Progenitor cell of endocrine pancreas (in vitro differentiated cells): Measurements from ENCODE around the gene FAM3A. TPM values are rescaled to one million over a fixed set of nuclear protein-coding genes. Genes with fewer than 3 reads are reported as not detected.

Experiments
- DNase-seq: peaks from one replicate; pipeline ENCODE4 v3.0.0; 2021; ENCODE audit warnings: low spot score; ENCODE audit not compliant: unreplicated experiment
- H3K27ac Mint-ChIP-seq: 2 replicates; pipeline ENCODE4 v1.8.0; 2021; ENCODE audit warnings: mild to moderate bottlenecking, moderate library complexity, mixed read lengths
- H3K27me3 Mint-ChIP-seq: 2 replicates; pipeline ENCODE4 v1.8.0; 2021; ENCODE audit warnings: mixed read lengths
- H3K36me3 Mint-ChIP-seq: 2 replicates; pipeline ENCODE4 v1.8.0; 2022; ENCODE audit warnings: mixed read lengths; ENCODE audit not compliant: insufficient read depth
- H3K4me1 Mint-ChIP-seq: 2 replicates; pipeline ENCODE4 v1.8.0; 2021; ENCODE audit warnings: low read depth, mixed read lengths
- H3K4me3 Mint-ChIP-seq: 2 replicates; pipeline ENCODE4 v1.8.0; 2021; ENCODE audit warnings: low read depth, mild to moderate bottlenecking, moderate library complexity, mixed read lengths
- H3K9me3 Mint-ChIP-seq: 2 replicates; pipeline ENCODE4 v1.8.0; 2021; ENCODE audit warnings: low read depth, mixed read lengths
- CTCF ChIP-seq: fragments of 200-600 bp; sonication (generic); IDR thresholded peaks from one replicate; pipeline ENCODE4 v1.5.0; 2021; ENCODE audit warnings: antibody characterized with exemption, mild to moderate bottlenecking; ENCODE audit not compliant: unreplicated experiment
- total RNA-seq: library from RNA; stranded (reverse); gene quantifications from 2 replicates; pipeline ENCODE4 v1.2.1, GENCODE V29; 2021

Gene FAM3A
- total RNA-seq, 1 donor from 2014 or later, result 34.3 TPM

GRCh38 chrX:154464806-154465365 is 51.1 kb downstream of the FAM3A start:
- H3K27me3 Mint-ChIP-seq, result no peaks in the 10 kb centered on the region
- H3K4me1 Mint-ChIP-seq, result no peaks in the 10 kb centered on the region
- H3K4me3 Mint-ChIP-seq, result no peak overlapping the region
- no peak for DNase-seq
- H3K27ac Mint-ChIP-seq, result no peak overlapping the region
- TF ChIP-seq CTCF, result no peak
- peaks cover 7% of the 10 kb centered on the region for H3K36me3 Mint-ChIP-seq
- no peaks in the 10 kb centered on the region for H3K9me3 Mint-ChIP-seq

GRCh38 chrX:154463611-154464220 is 52.3 kb downstream of the FAM3A start:
- H3K9me3 Mint-ChIP-seq, result no peaks in the 10 kb centered on the region
- DNase-seq, result no peak
- H3K27ac Mint-ChIP-seq, result no peak overlapping the region
- no peak for TF ChIP-seq CTCF
- no peaks in the 10 kb centered on the region for H3K4me1 Mint-ChIP-seq
- H3K4me3 Mint-ChIP-seq, result no peak overlapping the region
- H3K36me3 Mint-ChIP-seq, result peaks cover 6% of the 10 kb centered on the region
- no peaks in the 10 kb centered on the region for H3K27me3 Mint-ChIP-seq

- Mint-ChIP-seq H3K36me3 (peaks cover 8% of the 10 kb centered on the region), H3K27me3 (no peaks in the 10 kb centered on the region), H3K9me3 (peaks cover under 1% of the 10 kb centered on the region), H3K4me3 (no peak overlapping the region), H3K4me1 (no peaks in the 10 kb centered on the region), H3K27ac (no peak overlapping the region)
- DNase-seq, result no peak
- TF ChIP-seq CTCF, result no peak
Measured at GRCh38 chrX:154462396-154462795, 53.6 kb downstream of the FAM3A start.

- no peaks in the 10 kb centered on the region for H3K4me1 Mint-ChIP-seq
- H3K36me3 Mint-ChIP-seq, result peaks cover 9% of the 10 kb centered on the region
- peak overlapping the region; percentile 55 for H3K4me3 Mint-ChIP-seq
- no peaks in the 10 kb centered on the region for H3K27me3 Mint-ChIP-seq
- TF ChIP-seq CTCF, result no peak
- no peak for DNase-seq
- H3K9me3 Mint-ChIP-seq, result peaks cover 4% of the 10 kb centered on the region
- no peak overlapping the region for H3K27ac Mint-ChIP-seq
Measured at GRCh38 chrX:154460326-154460725, 55.7 kb downstream of the FAM3A start.

- peaks cover 4% of the 10 kb centered on the region for H3K9me3 Mint-ChIP-seq
Measured at GRCh38 chrX:154459832-154460231, 56.2 kb downstream of the FAM3A start.

More at GRCh38 chrX:154459832-154460231, 56.2 kb downstream of the FAM3A start:
- Mint-ChIP-seq H3K36me3 (peaks cover 9% of the 10 kb centered on the region), H3K27ac (no peak overlapping the region), H3K27me3 (no peaks in the 10 kb centered on the region), H3K4me1 (no peaks in the 10 kb centered on the region), H3K4me3 (peak overlapping the region; percentile 55)
- TF ChIP-seq CTCF, result no peak
- DNase-seq, result no peak
